Uterus (tissue), 4 donors: Measurements from ENCODE around the gene HSH2D. TPM values are rescaled to one million over a fixed set of nuclear protein-coding genes. Genes with fewer than 3 reads are reported as not detected.

Experiments
- DNase-seq, 2 donors: peaks; one replicate each; pipeline ENCODE4 v3.0.0-alpha.2; 2019 to 2020
- H3K27ac ChIP-seq, 2 donors: fragments of 200-600 bp; sonication (generic); 1 replicate in 1 of 2; 2 replicates in 1 of 2; pipeline ENCODE4 v1.5.1; 2016 to 2018
- H3K27me3 ChIP-seq, 2 donors: fragments of 200-600 bp; sonication (generic); one replicate each; pipeline ENCODE4 v1.5.1; 2018 to 2019; ENCODE audit warnings: control low read depth in 1 of 2
- H3K36me3 ChIP-seq, 2 donors: fragments of 200-600 bp; sonication (generic); one replicate each; pipeline ENCODE4 v1.5.1; 2019; ENCODE audit warnings: control low read depth in 1 of 2
- H3K4me1 ChIP-seq, 2 donors: fragments of 200-600 bp; sonication (generic); one replicate each; pipeline ENCODE4 v1.5.1; 2018 to 2019; ENCODE audit warnings: control low read depth in 1 of 2
- H3K4me3 ChIP-seq, 2 donors: fragments of 200-600 bp; sonication (generic); 1 replicate in 1 of 2; 2 replicates in 1 of 2; pipeline ENCODE4 v1.5.1; 2018 to 2019; ENCODE audit warnings: mild to moderate bottlenecking in 1 of 2
- H3K9me3 ChIP-seq, 2 donors: fragments of 200-600 bp; sonication (generic); one replicate each; pipeline ENCODE4 v1.5.1; 2019; ENCODE audit warnings: control low read depth in 1 of 2
- CTCF ChIP-seq, 4 experiments: fragments of 200-600 bp in 2 of 4; fragments of 450-650 bp in 2 of 4; sonication (generic) in 2 of 4; IDR thresholded peaks; one replicate each; pipeline ENCODE4 v1.5.1; 2016 to 2019; ENCODE audit warnings: antibody characterized with exemption in 4 of 4, mild to moderate bottlenecking in 2 of 4, moderate library complexity in 1 of 4
- POLR2A ChIP-seq, 2 donors: fragments of 450-650 bp; IDR thresholded peaks; one replicate each; pipeline ENCODE4 v1.6.1; 2016; ENCODE audit warnings: antibody characterized with exemption in 2 of 2, mild to moderate bottlenecking in 1 of 2, moderate library complexity in 1 of 2
- intact Hi-C: fragments of 100-400 bp; cut with DNase I; formaldehyde crosslinking; loops from one replicate; pipeline ENCODE4 v1.15.1; 2023; ENCODE audit warnings: low total_unique reads
- total RNA-seq, 4 donors: library from RNA; depleted of rRNA in 3 of 4; stranded (reverse); fragments of >200 nt in 3 of 4; gene quantifications; one replicate each; pipeline versions ENCODE4 v1.1.0 to v1.2.4, GENCODE V29; 2014 to 2023
- donor health status: DM: yes; HTN: yes; CAD: no.

HSH2D gene
- total RNA-seq, 4 donors from 2014 or later: 1.4 to 3.1 (median 2.4) TPM; not detected in 1

GRCh38 chr19:16121141-16121540 is 22.3 kb upstream of the HSH2D start:
- Histone ChIP-seq H3K4me3 (no peak overlapping the region), H3K9me3 (no peaks in the 10 kb centered on the region), H3K27ac (no peak overlapping the region), H3K36me3 (no peaks in the 10 kb centered on the region), H3K27me3 (no peaks in the 10 kb centered on the region), H3K4me1 (no peaks in the 10 kb centered on the region)
- DNase-seq: no peak
- intact Hi-C loops: no loop called here
- TF ChIP-seq CTCF (IDR thresholded peaks at IDR 0.05) (no peak), POLR2A (IDR thresholded peaks at IDR 0.05) (no peak)

- no peak overlapping the region for H3K27ac ChIP-seq
- H3K27me3 ChIP-seq: no peaks in the 10 kb centered on the region
- no peaks in the 10 kb centered on the region for H3K9me3 ChIP-seq
- no peak for DNase-seq
- no peaks in the 10 kb centered on the region for H3K4me1 ChIP-seq
- no peaks in the 10 kb centered on the region for H3K36me3 ChIP-seq
- no peak for TF ChIP-seq POLR2A (IDR thresholded peaks at IDR 0.05)
- TF ChIP-seq CTCF (IDR thresholded peaks at IDR 0.05): no peak
- H3K4me3 ChIP-seq: no peak overlapping the region
- intact Hi-C loops: no loop called here
These were observed 21.5 kb upstream of the HSH2D start for GRCh38 chr19:16121967-16122366.

GRCh38 chr19:16124953-16125352 is 18.5 kb upstream of the HSH2D start:
- no peak for DNase-seq
- intact Hi-C loops: no loop called here
- no peaks in the 10 kb centered on the region for H3K4me1 ChIP-seq
- no peaks in the 10 kb centered on the region for H3K27me3 ChIP-seq
- no peak overlapping the region for H3K27ac ChIP-seq
- no peaks in the 10 kb centered on the region for H3K9me3 ChIP-seq
- TF ChIP-seq CTCF (IDR thresholded peaks at IDR 0.05) (no peak), POLR2A (IDR thresholded peaks at IDR 0.05) (no peak)
- no peak overlapping the region for H3K4me3 ChIP-seq
- H3K36me3 ChIP-seq: no peaks in the 10 kb centered on the region

- no peaks in the 10 kb centered on the region for H3K36me3 ChIP-seq
- no peak for TF ChIP-seq POLR2A (IDR thresholded peaks at IDR 0.05)
- no peak for TF ChIP-seq CTCF (IDR thresholded peaks at IDR 0.05)
- DNase-seq: no peak
- no peak overlapping the region for H3K27ac ChIP-seq
- no peaks in the 10 kb centered on the region for H3K4me1 ChIP-seq
- H3K27me3 ChIP-seq: no peaks in the 10 kb centered on the region
- intact Hi-C loops: no loop called here
- H3K9me3 ChIP-seq: no peaks in the 10 kb centered on the region
- H3K4me3 ChIP-seq: no peak overlapping the region
These were observed 17.6 kb upstream of the HSH2D start for GRCh38 chr19:16125737-16126495.

- H3K36me3 ChIP-seq: no peaks in the 10 kb centered on the region
These were observed 16.4 kb upstream of the HSH2D start for GRCh38 chr19:16127080-16127479.

More at GRCh38 chr19:16127080-16127479, 16.4 kb upstream of the HSH2D start:
- Histone ChIP-seq H3K27me3 (no peaks in the 10 kb centered on the region), H3K9me3 (no peaks in the 10 kb centered on the region), H3K4me1 (no peaks in the 10 kb centered on the region), H3K4me3 (no peak overlapping the region), H3K27ac (no peak overlapping the region)
- intact Hi-C loops: no loop called here
- no peak for DNase-seq
- TF ChIP-seq CTCF (IDR thresholded peaks at IDR 0.05): no peak
- TF ChIP-seq POLR2A (IDR thresholded peaks at IDR 0.05): no peak
